Stimulated activated CD4-positive, alpha-beta T cell treated with anti-CD3 and anti-CD28 coated beads, Interleukin-2, amount 100 ng/mL, for 4 hours (primary cell): Measurements from ENCODE around the gene CEP170B.

Source experiments
- DNase-seq: peaks from one replicate; pipeline ENCODE4 v3.0.0-alpha.2; 2020; ENCODE audit warnings: low read depth

CEP170B gene

DNA sequence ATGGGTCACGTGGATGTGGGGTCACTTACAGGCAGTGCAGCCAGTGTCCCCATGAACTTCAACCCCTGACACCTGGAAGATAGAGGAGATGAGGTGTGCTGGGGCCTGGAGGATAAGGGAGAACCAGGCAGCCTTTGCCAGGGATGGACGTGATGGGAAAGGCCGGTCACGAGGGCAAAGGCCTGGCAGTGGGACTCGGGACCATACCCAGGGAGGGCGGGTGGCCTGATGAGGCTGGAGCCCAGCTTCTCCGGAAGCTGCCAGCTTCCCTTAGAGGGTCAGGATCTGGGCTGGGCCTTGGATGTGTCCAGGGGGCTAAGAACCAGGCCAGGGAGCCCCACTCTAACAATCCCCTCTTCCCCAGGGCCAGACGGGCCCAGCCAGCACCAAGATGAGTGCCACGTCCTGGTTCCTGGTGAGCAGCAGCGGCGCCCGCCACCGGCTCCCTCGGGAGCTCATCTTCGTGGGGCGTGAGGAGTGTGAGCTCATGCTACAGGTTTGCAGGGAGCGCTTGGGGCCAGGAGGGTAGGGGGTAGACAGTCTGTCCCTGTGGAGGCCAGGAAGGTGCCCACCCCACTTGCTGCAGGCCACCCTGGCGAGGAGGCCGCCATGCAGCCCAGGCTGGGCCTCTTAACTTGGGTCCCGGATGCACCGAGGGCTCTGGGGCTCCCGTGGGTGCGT lies 3.1 kb downstream of the CEP170B start:
- DNase-seq: no peak

DNA sequence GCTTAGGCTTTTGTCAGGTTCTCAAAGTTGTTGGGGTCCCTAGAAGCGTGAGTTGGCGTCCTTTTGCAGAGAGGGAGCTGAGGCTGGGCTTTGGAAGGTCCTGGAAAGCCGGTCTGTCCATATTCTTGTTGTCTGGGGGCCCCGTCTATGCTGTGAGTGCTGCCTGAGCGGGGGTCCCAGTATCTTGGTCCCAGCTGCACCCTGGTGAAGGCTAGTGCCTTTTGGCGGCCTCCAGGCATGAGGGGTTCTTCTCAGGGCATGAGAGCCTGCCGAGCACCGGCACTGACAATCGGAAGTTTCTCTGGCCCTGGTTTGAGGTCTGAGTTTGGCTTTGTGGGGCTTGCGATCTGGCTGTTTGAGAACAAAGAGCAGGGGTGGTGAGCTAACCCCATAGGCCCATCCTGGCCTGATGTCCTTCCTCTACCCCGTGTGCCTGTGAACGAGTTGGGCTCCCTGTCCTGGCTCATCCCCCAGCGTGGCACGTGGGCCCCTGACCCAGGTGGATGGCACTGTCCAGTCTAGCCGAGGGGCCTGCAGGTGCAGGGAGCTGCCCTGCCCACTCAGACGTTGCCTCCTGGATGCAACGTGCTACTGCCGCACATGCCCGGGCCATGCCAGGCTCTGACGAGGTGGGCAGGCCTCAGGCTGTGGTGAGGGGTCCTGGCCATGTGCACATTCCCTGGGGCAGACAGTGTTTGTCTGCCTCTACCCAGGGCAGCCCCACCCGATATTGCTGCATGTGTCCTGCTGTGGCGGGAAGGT lies 3.9 kb downstream of the CEP170B start:
- DNase-seq: no peak

DNA sequence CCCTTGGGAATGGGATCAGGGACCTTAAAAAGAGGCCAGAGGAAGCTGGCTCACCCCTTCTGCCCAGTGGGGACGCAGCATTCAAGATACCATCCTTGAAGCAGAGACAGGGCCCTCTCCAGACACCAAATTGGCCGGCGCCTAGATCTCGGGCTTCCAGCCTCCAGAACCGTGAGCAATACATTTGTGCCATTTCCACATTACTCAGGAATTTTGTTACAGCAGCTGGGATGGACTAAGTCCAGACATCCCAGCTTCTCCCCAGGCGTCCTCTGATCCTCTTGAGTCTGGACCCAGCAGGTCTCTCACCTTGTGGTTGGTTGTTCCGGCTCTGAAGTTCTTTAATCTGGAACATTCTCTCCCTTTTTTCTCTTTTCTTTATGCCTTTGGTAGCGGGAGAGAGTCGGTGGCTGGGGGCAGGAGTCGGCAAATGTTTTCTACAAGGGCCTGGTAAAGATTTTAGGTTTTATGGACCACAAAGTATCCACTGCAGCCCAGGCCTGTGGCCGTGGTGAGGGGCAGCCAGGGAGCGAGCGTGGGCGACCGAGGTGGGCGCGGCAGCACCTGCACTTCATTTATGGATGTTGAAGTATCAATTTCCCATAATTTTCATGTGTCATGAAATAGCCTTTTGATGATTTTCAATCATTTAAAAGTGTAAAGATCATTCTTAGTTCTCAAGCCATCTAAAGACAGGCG lies 4.8 kb downstream of the CEP170B start:
- no peak for DNase-seq

GRCh38 chr14:104870368-104871144 lies 5.5 kb downstream of the CEP170B start:
- peak; percentile 16 for DNase-seq

DNA sequence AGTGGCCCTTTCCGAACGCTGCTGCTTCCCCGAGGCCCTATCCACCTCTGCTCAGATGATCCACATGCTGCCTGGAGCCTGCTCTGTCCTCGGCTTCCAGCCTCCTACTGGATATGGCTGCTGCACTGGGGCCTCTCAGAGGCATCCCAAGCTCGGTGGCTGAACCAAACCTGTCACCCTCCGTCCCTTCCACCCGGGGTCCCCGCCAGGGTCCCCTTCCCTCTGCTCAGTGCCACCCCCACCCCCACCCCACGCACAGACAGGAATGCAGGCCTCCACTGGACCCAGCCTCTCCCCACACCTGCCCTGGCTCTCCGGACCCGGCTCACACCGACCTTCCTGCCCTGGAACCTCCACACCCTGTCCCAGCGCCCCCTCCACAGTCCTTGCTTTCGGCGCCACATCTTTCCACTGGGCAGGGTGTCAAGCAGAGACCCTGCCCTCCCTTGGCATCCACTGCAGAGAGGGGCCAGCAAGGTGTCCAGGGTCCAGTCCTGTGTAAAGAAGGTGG lies 6.1 kb downstream of the CEP170B start:
- DNase-seq: no peak

- no peak for DNase-seq
Observed at GRCh38 chr14:104871656-104872468, 6.8 kb downstream of the CEP170B start.

DNA sequence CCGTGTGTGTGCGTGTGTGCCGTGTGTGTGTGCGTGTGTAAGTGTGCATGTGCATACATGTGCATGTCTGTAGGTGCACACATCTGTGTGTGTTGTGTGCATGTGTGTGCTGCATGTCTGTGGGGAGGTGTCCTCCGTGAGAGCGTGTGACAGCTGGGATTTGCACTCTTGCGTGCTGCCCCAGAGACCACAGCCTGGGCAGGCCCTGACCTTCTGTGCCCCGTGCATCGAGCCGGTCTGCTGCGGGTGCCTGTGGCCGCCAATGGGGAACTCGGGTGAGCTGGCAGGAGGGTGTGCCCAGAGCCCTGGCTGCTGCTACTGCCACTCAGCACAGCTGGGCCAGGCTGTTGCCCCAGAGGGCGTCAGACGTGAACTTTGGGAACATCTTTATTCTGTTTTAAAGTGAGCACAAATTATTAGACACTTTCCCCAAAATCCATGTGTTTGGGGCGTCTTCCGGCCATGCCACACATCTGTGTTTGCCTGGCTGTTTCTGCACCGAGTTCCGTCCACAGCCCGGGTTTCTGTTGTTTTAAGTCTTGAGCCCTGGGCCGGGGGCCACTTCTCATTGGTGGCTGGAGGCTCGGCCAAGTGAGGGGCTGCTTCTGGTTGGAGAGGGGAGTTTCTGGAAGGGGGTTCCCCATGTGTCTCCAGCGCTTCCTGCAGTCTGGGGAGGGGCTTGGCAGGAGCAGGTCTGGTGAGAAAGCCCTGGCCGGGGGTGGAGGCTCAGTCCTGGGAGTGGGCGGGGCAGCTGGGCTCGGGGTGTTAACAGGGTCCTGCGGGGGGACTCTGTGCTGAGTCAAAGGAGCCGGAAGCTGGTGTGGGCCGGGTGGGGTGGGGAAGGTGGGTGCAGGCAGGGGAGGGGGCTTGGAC lies 7.6 kb downstream of the CEP170B start:
- no peak for DNase-seq

- DNase-seq: no peak
Observed at GRCh38 chr14:104873380-104874055, 8.4 kb downstream of the CEP170B start.

DNA sequence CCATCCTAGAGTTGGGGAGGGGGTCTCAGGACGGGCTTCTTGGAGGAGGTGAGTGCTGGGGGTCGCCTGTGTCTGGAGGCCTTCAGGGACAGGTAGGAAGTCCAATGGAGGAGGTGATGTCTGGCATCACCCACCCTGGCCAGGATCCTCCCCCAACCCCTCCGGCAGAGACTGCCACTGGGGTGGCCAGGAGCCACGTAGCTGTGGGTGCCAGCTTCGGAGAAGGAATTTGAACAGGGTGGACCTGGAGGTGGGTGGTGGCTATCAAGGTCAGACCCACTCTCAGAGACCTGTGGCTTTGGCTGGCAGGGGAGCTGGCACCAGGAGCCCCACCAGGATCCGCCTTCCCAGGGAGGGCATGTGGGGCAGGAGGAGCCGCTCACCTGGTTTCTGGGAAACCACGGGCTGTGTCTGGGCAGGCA lies 9.1 kb downstream of the CEP170B start:
- DNase-seq: no peak

GRCh38 chr14:104874571-104875411 lies 9.7 kb downstream of the CEP170B start:
- DNase-seq: no peak

GRCh38 chr14:104875412-104875751 lies 10.3 kb downstream of the CEP170B start:
- DNase-seq: no peak

- no peak for DNase-seq
Observed at GRCh38 chr14:104875811-104876210, 10.7 kb downstream of the CEP170B start.

- no peak for DNase-seq
Observed at GRCh38 chr14:104876251-104876699, 11.2 kb downstream of the CEP170B start.

DNA sequence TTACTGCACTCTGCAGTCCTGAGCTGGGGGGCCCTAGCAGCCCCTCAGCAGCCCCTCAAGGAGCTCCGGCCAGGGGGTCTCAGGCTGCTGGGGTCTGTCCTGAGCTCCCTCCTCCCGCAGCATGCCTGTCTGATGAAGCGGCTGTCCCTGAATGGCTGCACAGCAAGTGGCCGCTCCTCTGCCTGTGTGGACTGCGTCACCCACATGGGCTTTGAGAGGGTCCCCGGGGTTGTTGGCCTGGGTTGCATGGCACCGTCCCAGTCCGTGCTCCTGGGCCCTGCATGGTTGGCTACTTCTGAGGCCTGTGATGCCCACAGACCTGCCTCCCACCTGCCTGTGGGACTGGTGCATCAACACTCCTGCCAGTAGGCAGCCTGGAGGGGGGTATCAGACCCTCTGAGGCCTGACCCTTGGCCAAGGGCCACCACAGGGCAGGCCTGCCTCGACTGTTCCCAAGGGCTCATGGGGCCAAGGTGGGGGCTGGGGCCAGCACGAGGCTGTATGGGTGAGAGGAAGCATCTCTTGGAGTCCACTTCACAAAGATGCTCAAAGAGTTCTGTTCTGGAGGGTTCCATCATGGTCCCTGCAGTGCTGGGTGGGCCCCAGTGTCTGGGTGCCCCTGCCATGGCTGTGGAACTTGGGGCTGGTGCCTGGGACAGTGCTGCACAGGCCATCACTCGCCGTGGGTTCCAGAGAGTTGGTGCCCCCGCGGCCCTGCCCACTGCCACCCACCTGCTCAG lies 12.2 kb downstream of the CEP170B start:
- DNase-seq: no peak

GRCh38 chr14:104877806-104878550 lies 12.9 kb downstream of the CEP170B start:
- DNase-seq: no peak

GRCh38 chr14:104878582-104878981 lies 13.5 kb downstream of the CEP170B start:
- DNase-seq: no peak
